Fibroblast of lung (primary cell): ENCODE data around the gene TADA2B.

Source experiments
- CTCF ChIP-seq, 2 donors: IDR thresholded peaks in 1 of 2; conservative IDR thresholded peaks in 1 of 2; 1 replicate in 1 of 2; 2 replicates in 1 of 2; pipeline ENCODE4 v1.5.1; 2011 to 2012; ENCODE audit warnings: low read length in 2 of 2, control low read depth in 1 of 2, inconsistent platforms in 1 of 2, low read depth in 1 of 2, mild to moderate bottlenecking in 1 of 2
- EZH2 ChIP-seq: IDR thresholded peaks from 2 replicates; pipeline ENCODE4 v1.5.1; 2012; ENCODE audit warnings: low read length, control low read depth, mild to moderate bottlenecking; ENCODE audit errors: missing control alignments

- TF ChIP-seq CTCF (conservative IDR thresholded peaks at IDR 0.05 in 1 of 2, IDR thresholded peaks at IDR 0.05 in 1 of 2; ENCODE audit: low read depth in 1 of 2, low read length in 2 of 2) (no peak), EZH2 (no peak)
Observed at GRCh38 chr4:7105276-7105675, 62.1 kb downstream of the TADA2B start.
